HG03025 (cell line): ENCODE data around the gene MTIF2.
"Not testable (repeated sequence)": the region's sequence is repeated elsewhere in the genome, so short reads cannot be mapped to it uniquely, and the experiment has no call there.

Experiments used
- ATAC-seq: cut with Tn5 transposase; IDR thresholded peaks from one replicate; pipeline ENCODE4 v1.9.1; 2021; ENCODE audit warnings: mild to moderate bottlenecking, moderate library complexity; ENCODE audit not compliant: unreplicated experiment, low FRiP score

Gene MTIF2

GRCh38 chr2:55204950-55205349 is 64.1 kb downstream of the MTIF2 start:
- no peak for ATAC-seq

GRCh38 chr2:55204536-55204935 is 64.5 kb downstream of the MTIF2 start:
- ATAC-seq, result no peak

GRCh38 chr2:55200416-55200815 is 68.6 kb downstream of the MTIF2 start:
- no peak for ATAC-seq

- no peak for ATAC-seq
Measured at GRCh38 chr2:55196526-55196925, 72.5 kb downstream of the MTIF2 start.

GRCh38 chr2:55191888-55192287 is 77.1 kb downstream of the MTIF2 start:
- ATAC-seq, result not testable (repeated sequence)

GRCh38 chr2:55186837-55187236 is 82.2 kb downstream of the MTIF2 start:
- not testable (repeated sequence) for ATAC-seq
